ENCODE data around the gene FAM228A. TPM values are rescaled to one million over a fixed set of nuclear protein-coding genes. Genes with fewer than 3 reads are reported as not detected.

FAM228A gene
- total and polyA plus RNA-seq, 4 donors: 0.46 to 3.9 (median 1.3) TPM

DNA sequence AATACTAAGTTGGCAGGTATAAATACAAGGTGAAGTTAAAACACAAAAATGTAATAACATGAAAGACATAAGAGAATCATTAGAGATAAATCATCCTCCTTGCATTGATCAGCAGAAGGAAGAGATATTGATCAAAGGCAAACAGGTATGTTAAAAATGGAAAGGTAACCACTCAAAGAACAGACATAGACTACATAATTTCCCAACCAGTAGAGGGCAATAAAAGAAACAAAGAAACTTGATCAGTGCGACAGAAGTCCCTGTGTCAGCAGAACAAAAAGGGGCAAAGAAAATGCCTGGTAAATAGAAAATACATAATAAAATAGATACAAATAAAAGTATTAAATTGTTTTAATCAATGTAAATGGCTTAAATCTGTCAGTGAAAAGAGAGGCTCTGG, 53.6 kb downstream of the FAM228A start:
- Histone ChIP-seq H3K27ac (ENCODE audit: low read depth in 1 of 2, low read length in 1 of 2) (no peak overlapping the region), H3K4me1 (ENCODE audit: control insufficient read depth in 5 of 5, insufficient read depth in 5 of 5, low read length in 5 of 5) (no peaks in the 10 kb centered on the region), H3K9me3 (ENCODE audit: control insufficient read depth in 4 of 4, insufficient read depth in 3 of 4, low read length in 3 of 4) (no peaks in the 10 kb centered on the region), H3K4me3 (no peak overlapping the region), H3K36me3 (ENCODE audit: control insufficient read depth in 4 of 4, insufficient read depth in 4 of 4, low read length in 4 of 4) (peaks cover 0 to 10% (median 0%) of the 10 kb centered on the region in 4 donors), H3K27me3 (ENCODE audit: control insufficient read depth in 3 of 3, insufficient read depth in 3 of 3, low read length in 2 of 3) (no peaks in the 10 kb centered on the region), H3K9ac (ENCODE audit: insufficient read depth in 1 of 2, low read length in 2 of 2) (no peak overlapping the region)
- TF ChIP-seq CTCF (IDR thresholded peaks at IDR 0.05; ENCODE audit: control extremely low read depth, extremely low read depth): peak; percentile 10
- 50 to 69% methylated on average over 1 of the region's 1 CpG for WGBS, 2 donors
- DNase-seq: peak in 1 of 3 donors; percentile 16
- no peak for ATAC-seq (ENCODE audit: insufficient read depth, low FRiP score)

- WGBS, 2 donors: 82 to 94% methylated on average over 4 of the region's 4 CpGs
- DNase-seq (peak in 1 of 3 donors; percentile 18), ATAC-seq (ENCODE audit: insufficient read depth, low FRiP score) (no peak)
- no peak overlapping the region for H3K27ac ChIP-seq (ENCODE audit: low read depth in 1 of 2, low read length in 1 of 2)
- no peaks in the 10 kb centered on the region for H3K27me3 ChIP-seq (ENCODE audit: control insufficient read depth in 3 of 3, insufficient read depth in 3 of 3, low read length in 2 of 3)
- H3K4me3 ChIP-seq: no peak overlapping the region
- no peaks in the 10 kb centered on the region for H3K9me3 ChIP-seq (ENCODE audit: control insufficient read depth in 4 of 4, insufficient read depth in 3 of 4, low read length in 3 of 4)
- H3K9ac ChIP-seq (ENCODE audit: insufficient read depth in 1 of 2, low read length in 2 of 2): no peak overlapping the region
- peaks cover 0 to 5% (median 0%) of the 10 kb centered on the region in 4 donors for H3K36me3 ChIP-seq (ENCODE audit: control insufficient read depth in 4 of 4, insufficient read depth in 4 of 4, low read length in 4 of 4)
- H3K4me1 ChIP-seq (ENCODE audit: control insufficient read depth in 5 of 5, insufficient read depth in 5 of 5, low read length in 5 of 5): no peaks in the 10 kb centered on the region
- TF ChIP-seq CTCF (IDR thresholded peaks at IDR 0.05; ENCODE audit: control extremely low read depth, extremely low read depth): no peak
Measured at GRCh38 chr2:24231461-24231881, 56.6 kb downstream of the FAM228A start.

DNA sequence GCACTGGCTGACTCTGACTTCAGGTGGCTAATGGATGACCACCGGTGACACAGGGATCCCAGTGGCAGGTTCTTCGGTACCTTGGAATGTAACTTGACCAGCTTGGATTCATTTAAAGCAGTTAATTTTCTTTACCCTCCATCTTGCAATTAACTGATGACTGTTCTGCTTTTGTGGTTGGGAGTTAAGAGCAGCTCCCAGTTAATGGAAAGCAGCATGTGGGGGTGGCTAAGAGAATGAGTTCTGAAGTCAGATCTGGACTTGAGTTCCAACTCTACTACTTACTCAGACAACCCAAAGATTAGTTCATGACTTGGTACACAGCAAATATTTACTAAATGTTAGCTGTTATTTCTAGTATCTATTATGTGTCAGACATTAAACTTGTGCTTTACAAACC, 58.5 kb downstream of the FAM228A start:
- Histone ChIP-seq H3K4me3 (no peak overlapping the region), H3K4me1 (ENCODE audit: control insufficient read depth in 5 of 5, insufficient read depth in 5 of 5, low read length in 5 of 5) (peaks cover 0 to 4% (median 0%) of the 10 kb centered on the region in 5 donors), H3K27ac (ENCODE audit: low read depth in 1 of 2, low read length in 1 of 2) (no peak overlapping the region), H3K9me3 (ENCODE audit: control insufficient read depth in 4 of 4, insufficient read depth in 3 of 4, low read length in 3 of 4) (no peaks in the 10 kb centered on the region), H3K27me3 (ENCODE audit: control insufficient read depth in 3 of 3, insufficient read depth in 3 of 3, low read length in 2 of 3) (no peaks in the 10 kb centered on the region), H3K9ac (ENCODE audit: insufficient read depth in 1 of 2, low read length in 2 of 2) (no peak overlapping the region), H3K36me3 (ENCODE audit: control insufficient read depth in 4 of 4, insufficient read depth in 4 of 4, low read length in 4 of 4) (peaks cover 0 to 5% (median 0%) of the 10 kb centered on the region in 4 donors)
- ATAC-seq (ENCODE audit: insufficient read depth, low FRiP score): no peak
- DNase-seq: no peak
- no peak for TF ChIP-seq CTCF (IDR thresholded peaks at IDR 0.05; ENCODE audit: control extremely low read depth, extremely low read depth)
- 96 to 98% methylated on average over 2 of the region's 2 CpGs for WGBS, 2 donors

GRCh38 chr2:24237313-24237712, 62.5 kb downstream of the FAM228A start:
- no peak for TF ChIP-seq CTCF (IDR thresholded peaks at IDR 0.05; ENCODE audit: control extremely low read depth, extremely low read depth)
- no peaks in the 10 kb centered on the region for H3K27me3 ChIP-seq (ENCODE audit: control insufficient read depth in 3 of 3, insufficient read depth in 3 of 3, low read length in 2 of 3)
- H3K27ac ChIP-seq (ENCODE audit: low read depth in 1 of 2, low read length in 1 of 2): no peak overlapping the region
- H3K4me1 ChIP-seq (ENCODE audit: control insufficient read depth in 5 of 5, insufficient read depth in 5 of 5, low read length in 5 of 5): peaks cover 0 to 4% (median 0%) of the 10 kb centered on the region in 5 donors
- no peak overlapping the region for H3K4me3 ChIP-seq
- ATAC-seq (ENCODE audit: insufficient read depth, low FRiP score) (no peak), DNase-seq (no peak)
- WGBS, 2 donors: 99 to 100% methylated on average over 1 of the region's 1 CpG
- H3K9me3 ChIP-seq (ENCODE audit: control insufficient read depth in 4 of 4, insufficient read depth in 3 of 4, low read length in 3 of 4): no peaks in the 10 kb centered on the region
- peaks cover 0 to 5% (median 2%) of the 10 kb centered on the region in 4 donors for H3K36me3 ChIP-seq (ENCODE audit: control insufficient read depth in 4 of 4, insufficient read depth in 4 of 4, low read length in 4 of 4)
- no peak overlapping the region for H3K9ac ChIP-seq (ENCODE audit: insufficient read depth in 1 of 2, low read length in 2 of 2)
